Sigmoid colon (tissue), 4 donors: ENCODE data around the gene TAOK1.

ENCODE experiments used
- CTCF ChIP-seq, 4 experiments: fragments of 450-650 bp in 3 of 4; fragments of 200-600 bp in 1 of 4; IDR thresholded peaks; one replicate each; pipeline ENCODE4 v1.5.1; 2016 to 2019; ENCODE audit warnings: antibody characterized with exemption in 4 of 4, mild to moderate bottlenecking in 3 of 4, moderate library complexity in 2 of 4
- EP300 ChIP-seq, 4 donors: sonication (generic); formaldehyde crosslinking; IDR thresholded peaks; one replicate each; pipeline ENCODE4 v1.6.1; 2017; ENCODE audit warnings: antibody characterized with exemption in 4 of 4
- POLR2A ChIP-seq, 2 donors: fragments of 450-650 bp; IDR thresholded peaks; one replicate each; pipeline ENCODE4 v1.6.1; 2016; ENCODE audit warnings: antibody characterized with exemption in 2 of 2, mild to moderate bottlenecking in 2 of 2, moderate library complexity in 2 of 2

GRCh38 chr17:29573558-29573869, 183.4 kb downstream of the TAOK1 start:
- TF ChIP-seq CTCF (IDR thresholded peaks at IDR 0.05) (no peak), POLR2A (IDR thresholded peaks at IDR 0.05) (no peak), EP300 (IDR thresholded peaks at IDR 0.05) (no peak)
